Measurements from ENCODE around the gene TSEN34.
"Not testable (repeated sequence)": the region's sequence is repeated elsewhere in the genome, so short reads cannot be mapped to it uniquely, and the experiment has no call there.

The TSEN34 gene

DNA sequence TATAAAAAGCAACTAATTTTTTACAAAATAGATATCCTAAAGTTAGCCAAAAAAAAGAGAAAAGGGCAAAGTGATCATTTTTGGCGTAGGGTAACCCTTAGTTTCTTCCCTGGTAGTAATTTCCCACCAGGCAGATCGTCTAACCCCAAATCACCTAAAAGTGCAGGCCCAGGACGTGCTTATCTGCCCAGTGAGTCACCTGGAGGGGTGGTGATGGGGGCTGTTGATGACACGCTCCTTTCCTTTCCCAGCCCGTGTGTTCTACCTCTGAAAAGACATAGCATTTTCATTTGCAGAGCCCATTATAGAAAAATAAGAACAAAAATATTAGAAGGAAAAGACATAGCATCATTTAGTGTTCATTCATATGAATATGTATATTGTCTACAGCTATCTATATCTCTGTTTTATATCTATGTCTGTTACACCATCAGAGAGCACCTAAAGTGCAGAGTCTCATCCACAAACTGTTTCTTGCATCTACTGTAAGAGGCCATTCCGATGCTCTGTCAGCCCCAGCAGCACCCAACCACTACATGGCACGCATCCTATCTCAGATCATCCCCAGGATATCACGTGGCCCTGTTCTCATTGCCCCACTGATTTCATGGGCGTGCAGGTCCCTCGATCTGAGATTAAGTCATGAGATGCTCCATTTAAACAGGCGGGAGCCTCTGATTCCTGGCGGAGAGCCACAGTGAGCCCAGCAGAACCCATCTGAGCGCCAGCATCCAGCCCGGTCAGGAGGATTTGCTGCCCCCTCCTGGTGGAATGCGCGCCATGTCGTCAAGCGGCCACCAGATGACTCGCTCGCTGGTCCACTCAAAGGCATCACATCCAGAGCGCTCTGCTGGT is 40.2 kb downstream of the TSEN34 start:
- DNase-seq (ENCODE audit: low read depth in 4 of 4, low spot score in 1 of 4): peak; percentile 71 to 94 (median 80)

DNA sequence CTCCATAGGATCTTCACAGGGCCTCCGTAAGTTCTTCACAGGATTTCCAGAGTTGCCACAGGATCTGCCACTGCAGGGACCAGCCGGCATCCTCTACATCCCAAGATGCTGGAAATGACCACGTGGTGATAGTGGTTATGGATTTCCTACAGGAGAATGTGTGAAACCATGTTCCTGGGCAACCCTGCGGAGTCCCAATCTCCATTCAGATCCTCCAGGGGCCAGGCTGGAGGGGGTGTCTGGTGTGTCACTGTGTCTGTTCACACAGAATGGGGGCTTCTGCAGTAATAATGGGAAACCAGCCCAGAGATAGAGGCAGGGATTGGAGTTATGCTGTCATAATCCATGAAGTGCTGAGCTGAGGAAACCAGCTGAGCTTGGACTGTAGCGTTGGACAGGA is 42.8 kb downstream of the TSEN34 start:
- DNase-seq (ENCODE audit: low read depth in 4 of 4, low spot score in 1 of 4): no peak

DNA sequence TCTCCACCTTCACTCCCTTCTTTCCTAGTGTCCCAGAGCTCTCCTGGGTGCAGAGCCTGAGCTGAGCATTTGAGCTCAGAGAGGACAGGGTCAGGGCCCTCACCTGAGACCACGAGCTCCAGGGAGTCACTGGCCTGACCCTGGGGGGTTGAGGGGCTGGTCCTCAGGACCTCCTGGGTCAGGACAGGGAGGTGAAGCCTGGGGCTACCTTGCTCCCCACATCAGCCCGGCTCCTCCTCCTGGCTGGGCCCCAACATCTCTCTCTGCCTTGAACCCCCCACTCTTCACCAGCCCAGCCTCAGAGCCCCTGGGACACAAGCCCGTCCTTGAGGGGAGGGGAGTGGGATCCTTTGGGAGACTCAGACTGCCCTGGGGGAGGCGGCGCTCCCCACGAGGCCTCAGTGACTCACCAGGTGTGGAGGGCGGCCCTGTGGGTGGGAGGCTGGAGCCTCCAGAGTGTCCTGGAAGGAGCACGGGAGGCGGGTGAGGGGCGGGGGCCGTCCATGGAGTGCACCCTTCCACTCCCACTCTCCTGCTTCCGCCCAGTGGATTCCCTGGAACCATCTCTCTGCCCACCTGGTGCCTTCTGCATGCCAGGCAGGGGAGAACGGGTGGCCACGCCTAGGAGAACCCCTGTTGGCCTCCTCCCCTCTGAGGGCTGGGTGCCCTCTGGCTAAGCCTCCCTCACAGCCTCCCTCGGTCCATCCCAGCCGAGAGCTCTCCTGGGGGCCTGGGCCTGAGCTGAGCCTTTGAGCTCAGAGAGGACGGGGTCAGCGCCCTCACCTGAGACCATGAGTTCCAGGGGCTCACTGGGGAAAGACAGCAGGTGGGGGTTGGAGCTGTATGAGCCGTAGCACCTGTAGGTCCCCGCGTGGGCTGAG is 48.6 kb downstream of the TSEN34 start:
- DNase-seq (ENCODE audit: low read depth in 4 of 4, low spot score in 1 of 4): not testable (repeated sequence)

DNA sequence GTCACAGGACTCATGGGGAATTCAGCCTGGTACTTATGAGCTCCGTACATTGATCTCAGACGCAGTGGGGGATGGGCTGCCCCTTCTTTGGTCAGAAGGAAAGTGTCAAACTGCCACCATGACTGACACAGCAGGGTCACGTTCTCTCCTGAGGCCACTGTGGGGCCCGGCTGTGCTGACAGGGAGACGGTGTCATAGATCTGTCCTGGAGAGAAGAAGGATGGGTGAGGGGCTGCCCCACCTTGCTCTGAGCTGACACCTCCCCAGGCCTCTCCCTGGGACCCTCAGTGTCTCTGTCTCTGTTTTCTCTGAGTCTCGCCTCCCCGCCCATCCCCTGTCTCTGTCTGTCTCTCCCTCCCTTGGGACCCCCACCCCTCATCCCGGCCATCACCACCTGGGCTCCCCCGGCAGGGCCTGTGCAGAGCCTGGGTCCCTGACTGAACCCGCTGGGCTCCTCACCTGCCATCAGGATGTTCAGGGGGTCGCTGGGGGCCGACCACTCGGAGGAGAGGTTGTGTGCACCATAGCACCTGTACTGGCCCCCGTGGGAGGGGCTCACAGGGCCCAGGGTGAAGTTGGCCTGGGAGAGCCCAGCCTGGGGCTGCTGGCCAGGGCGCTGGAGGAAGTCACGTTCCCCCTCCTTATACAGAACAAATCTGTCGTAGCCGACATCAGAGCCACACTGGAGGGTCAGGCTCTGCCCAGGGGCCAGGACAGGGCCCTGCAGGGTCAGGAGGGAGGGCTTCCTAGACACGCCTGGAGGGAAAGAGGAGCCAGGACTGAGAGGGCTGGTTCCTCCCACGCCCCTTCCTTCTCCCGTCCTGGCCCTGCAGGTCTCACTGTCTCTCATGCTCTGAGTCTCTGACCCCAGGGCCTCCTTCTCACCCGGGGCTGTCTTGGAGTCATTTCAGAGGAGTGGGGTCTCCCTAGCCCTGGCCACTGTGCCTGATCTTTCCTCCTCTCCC is 49.5 kb downstream of the TSEN34 start:
- DNase-seq (ENCODE audit: low read depth in 4 of 4, low spot score in 1 of 4): not testable (repeated sequence)

DNA sequence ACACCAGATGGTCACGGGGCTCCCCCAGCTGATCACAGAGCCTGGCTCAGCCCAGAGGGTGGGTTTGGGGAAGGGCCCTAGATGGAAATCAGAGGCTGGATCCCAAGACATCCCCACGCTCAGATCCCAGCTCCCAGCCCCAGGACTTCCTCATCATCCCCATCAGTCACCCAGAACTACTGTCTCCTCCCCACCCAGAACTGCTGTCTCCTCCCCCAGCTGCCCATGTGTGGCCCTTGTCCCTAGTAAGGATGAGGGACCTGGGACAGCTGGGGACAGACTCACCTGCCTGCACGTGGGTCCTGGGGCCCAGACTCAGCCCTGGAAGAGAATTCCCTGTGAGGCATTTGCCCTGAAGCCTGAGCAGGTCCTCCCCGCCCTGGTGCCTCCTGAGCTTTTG is 51.1 kb downstream of the TSEN34 start:
- not testable (repeated sequence) for DNase-seq (ENCODE audit: low read depth in 4 of 4, low spot score in 1 of 4)

DNA sequence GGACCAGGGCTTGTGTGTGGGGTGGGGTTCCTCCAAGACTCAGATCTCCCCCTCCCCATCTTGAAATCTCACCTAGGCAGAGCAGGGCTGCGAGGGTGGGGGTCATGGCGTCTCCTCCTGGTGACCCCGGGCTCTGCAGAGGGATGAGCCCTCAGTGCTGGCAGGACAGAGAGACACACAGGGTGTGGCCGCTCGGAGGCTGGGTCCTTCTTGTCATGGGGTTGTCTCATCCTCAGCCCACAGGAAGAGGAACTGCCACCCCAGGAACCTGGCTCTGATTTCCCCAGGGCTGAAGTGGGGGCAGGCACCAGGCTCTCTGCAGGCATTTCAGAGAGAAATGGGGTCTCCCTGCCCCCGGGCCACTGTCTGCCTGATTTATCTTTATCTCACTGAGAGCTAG is 51.5 kb downstream of the TSEN34 start, which contains the start of gene LILRA6:
LILRA6 (minus strand) TSS at position 145 of the 400 bp plus-strand sequence.
- not testable (repeated sequence) for DNase-seq (ENCODE audit: low read depth in 4 of 4, low spot score in 1 of 4)

DNA sequence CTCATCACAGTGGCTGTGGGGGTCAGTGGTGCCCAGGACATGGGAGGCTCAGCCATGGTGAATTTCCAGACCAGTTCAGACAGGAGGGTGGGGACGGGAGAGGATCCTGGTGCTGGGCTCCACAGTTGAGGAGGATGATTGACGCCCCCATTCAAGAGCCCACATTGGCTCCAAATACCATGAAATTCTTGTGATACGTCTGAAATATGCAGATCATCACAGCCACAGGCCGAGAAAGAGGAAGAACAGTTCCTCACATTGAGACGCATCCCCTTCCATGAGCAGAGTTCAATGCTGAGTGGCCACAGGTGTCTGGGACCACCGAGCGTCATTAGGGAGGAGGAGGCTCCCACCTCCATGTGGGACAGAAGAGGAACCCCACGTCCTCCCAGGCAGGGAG is 52.7 kb downstream of the TSEN34 start:
- not testable (repeated sequence) for DNase-seq (ENCODE audit: low read depth in 4 of 4, low spot score in 1 of 4)

Measured in stimulated activated CD4-positive, alpha-beta T cell treated with anti-CD3 and anti-CD28 coated beads, Interleukin-1b, Interleukin-23, amount 100 ng/mL, for 24 hours (primary cell).